Measurements from ENCODE around the gene CHTF8.

The CHTF8 gene

DNA sequence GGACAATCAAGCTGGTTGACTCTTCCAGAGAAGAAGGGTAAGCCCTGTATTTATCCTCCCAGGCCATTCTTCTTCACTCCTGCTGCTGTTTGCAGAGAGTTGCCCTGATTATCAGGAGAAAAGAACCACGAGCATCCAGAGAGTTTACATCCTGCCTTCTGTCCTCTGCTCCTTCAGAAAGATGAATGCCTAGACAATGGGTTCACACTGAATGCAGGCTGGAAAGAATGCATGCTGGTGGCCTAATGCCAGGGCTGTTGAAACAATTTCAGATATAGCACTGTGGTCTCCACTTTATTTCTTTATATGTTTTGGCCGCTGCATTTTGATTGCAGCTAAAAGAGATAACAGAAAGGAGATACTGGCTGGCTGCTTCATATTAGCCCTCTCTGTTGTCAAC lies 48.1 kb downstream of the CHTF8 start:
- no peak for DNase-seq

DNA sequence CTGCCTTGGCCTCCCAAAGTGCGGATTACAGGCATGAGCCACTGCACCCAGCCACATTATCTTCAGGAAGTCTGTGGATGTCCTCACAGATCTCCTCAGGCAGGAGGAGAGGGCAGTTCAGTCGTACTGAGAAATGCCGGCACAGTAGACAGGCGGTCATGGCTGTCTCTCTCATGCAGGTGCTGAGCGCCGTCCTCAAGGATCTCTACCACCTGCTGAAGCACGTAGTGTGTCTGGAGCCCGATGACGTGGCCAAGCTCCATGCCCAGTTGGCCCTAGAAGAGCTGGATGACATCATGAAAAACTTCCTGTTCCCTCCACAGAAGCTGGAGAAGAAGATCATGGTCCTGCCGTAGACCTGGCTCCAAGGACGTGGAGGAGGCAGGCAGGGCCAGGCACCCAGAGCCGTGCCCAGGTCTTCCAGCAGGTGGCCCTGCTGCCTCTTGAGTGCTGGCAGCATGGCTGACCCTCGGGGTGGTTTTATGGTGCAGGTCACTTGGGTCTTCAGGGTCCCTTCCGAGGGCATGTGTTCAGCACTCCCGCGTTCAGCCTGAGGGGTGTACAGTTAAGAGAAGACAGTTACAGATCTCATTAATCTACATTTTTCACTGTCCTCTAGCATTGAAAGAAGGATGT lies 49.0 kb downstream of the CHTF8 start:
- no peak for DNase-seq

DNA sequence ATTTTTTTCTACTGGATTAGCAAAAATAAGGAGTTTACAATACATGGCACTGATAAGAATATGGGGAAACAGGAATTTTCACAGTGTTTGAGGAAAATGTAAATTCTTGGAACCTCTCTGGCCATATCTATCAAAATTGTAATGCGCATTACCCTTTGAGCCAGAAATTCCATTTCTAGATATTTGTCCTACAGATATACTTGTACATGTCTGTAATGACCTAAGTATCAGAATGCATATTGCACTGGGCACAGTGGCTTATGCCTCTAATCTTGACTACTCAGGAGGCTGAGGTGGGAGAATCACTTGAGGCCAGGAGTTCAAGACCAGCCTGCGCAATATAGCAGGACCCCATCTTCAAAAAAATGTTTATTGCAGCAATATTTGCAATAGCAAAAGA lies 52.7 kb downstream of the CHTF8 start:
- DNase-seq, result no peak

DNA sequence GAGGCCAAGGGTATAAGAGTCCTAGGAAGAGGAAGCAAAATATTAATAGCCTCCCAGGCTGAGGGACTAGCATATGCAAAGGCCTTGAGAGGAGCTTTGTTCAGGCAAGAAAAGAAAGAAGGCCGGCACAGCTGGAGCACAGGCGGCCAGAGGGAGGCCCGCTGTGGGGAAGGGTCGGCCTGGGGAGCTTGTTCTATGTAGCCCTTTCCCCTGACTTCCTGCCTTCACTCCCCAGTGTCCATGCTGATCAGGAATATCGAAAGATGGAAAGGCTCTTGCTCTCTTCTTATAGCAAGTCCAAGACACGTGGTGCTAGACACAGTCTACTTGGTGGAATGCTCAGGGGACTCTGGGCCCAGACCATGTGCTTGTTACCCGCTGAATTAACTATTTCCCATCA lies 54.3 kb downstream of the CHTF8 start:
- no peak for DNase-seq

DNA sequence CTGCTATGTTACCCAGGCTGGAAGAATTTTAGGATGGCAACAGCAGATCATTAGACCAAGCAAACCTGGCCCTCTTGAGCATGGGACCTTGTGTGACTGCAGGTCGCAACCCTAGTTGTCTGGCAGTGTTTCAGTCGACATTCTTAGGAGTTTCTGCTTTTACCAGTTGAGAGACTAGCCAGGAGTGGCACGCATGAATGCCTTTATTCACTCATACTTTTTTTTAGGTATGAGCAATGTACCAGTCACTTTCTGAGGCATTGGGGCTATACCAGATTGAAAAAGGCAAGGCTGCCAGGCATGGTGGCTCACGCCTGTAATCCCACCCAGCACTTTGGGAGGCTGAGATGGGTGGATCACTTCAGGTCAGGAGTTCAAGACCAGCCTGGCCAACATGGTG lies 55.1 kb downstream of the CHTF8 start:
- no peak for DNase-seq

DNA sequence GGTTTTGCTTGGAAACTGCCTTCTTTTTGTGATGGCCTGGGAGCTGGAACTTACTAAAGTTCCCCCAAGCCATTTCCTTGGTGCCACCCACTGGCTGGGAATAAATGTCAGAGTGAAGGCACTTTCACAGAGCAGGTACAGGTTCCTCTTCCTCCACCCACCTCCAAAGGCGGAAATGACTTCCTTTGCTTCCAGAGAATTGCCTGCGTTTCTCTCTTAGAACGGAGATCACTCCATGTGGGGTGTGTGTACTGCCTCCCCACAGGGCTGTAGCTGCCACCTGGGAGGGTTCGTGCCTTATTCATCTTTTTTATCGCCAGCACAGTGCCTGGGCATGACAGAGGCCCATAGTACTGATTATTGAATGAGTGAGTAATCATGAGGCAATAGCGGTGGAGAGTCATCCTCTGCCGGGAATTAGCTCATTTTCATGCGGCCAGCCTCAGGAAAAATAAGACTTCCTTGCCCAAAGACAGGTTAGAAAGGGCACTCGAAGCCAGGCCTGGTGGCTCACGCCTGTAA lies 59.1 kb downstream of the CHTF8 start:
- no peak for DNase-seq

DNA sequence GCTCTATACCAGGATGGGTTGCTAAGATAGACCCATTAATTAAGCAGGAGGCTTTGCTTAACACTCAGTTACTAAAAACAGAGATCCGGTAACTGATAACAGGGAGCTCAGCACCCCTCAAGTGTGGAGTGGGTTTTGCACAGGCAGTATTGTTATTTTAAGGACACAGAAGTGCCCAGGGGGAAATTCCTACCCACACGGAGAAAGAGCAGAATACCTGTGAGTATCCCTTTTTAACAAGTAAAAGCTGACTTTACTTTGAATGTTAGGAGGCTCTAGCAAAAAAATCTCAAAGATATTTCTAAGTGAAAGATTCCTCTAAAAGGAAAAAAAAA lies 59.8 kb downstream of the CHTF8 start:
- no peak for DNase-seq

DNA sequence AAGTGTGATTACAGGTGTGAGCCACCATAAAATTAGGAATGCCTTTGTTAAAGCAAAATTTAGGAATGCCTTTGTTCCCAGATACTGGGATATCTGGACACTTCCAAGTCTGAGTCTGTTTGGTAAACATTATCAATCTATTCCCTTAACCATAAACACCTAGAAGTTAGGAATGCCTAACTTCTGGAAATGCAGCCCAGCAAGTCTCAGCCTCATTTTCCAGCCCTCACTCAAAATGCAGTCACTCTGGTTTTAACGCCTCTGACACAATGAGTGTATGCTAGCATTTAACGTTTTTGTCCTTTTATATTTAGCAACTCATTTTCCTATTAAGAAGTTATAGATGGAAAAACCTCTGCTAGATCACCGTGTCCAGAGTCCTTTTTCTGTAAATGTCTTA lies 61.4 kb downstream of the CHTF8 start:
- DNase-seq, result no peak

DNA sequence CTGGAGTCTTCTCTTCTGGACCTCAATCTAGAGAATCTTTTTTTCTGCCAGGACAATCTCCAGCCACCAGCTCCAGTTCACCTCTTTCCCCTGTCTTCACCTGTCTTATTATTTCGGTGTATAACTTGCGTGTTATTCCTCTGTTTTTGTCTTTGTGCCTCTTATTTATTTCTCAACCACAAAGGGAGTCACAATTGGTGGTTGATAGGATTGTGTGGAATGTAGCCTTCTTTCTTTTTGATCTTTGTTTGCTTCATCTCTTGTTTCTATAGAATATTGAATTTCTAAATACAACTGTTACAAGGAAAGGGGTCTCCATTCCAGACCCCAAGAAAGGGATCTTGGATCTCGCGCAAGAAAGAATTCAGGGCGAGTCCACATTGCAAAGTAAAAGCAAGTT lies 62.9 kb downstream of the CHTF8 start:
- DNase-seq, result no peak

Measured in activated naive CD4-positive, alpha-beta T cell (primary cell).